ENCODE data around the gene CDH6.

GRCh38 chr5:31204958-31205357 lies 11.5 kb downstream of the CDH6 start:
- TF ChIP-seq CTCF (IDR thresholded peaks at IDR 0.05; ENCODE audit: borderline replicate concordance, extremely low read depth, low read length, poor library complexity, severe bottlenecking) (no peak), EZH2 (IDR thresholded peaks at IDR 0.05; ENCODE audit: borderline replicate concordance, low read depth, low read length, severe bottlenecking) (no peak)

Measured in DND-41 (cell line).